ENCODE results near the gene MARF1.
"Not testable (repeated sequence)": the region's sequence is repeated elsewhere in the genome, so short reads cannot be mapped to it uniquely, and the experiment has no call there.

Gene MARF1

DNA sequence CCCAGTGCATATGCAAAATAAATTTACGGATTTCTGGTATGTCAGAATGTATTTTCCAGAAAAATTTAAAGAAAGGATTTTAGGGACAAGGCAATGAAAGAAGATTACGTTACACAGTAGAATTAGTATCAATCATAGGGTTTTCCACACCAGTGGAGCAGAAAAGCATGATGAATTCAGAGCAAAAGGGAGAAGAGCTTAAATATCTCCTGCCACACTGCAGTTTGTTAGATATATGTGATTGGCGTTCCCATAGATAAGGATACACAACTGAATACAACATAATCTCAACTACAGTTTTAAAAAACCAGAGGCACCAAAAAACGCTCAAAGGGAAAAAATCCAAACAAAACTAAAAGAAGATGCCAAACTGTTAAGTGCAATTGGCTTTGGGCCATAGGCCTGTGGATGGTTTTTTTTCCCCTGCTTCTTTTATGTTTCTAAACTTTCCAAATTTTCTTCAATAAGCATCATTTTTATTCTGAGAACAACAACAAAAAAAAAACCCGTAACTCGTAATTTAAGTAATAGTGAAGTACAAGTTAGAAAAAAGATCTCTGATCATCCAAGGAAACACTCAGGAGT is 22.3 kb downstream of the MARF1 start:
- no peak for DNase-seq (ENCODE audit: low read depth)

DNA sequence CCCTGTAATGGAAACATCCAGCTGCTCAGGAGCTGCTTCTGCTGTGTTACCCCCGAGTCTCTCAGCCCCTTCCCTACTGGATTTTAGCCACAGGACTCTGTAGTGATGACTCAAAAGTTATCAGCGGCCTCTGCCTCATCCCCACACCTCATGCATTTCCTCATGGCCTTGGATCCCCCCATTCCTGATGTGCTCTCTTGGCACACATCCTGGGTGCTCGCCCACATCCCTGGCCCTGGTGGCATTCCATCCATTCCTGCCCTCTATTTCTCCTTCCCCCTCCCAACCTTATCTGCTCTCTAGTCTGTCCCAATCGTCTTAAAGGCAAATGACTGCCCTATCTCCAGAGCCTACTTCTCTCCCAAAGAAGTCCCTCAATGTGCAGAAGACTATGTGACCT is 24.6 kb downstream of the MARF1 start:
- no peak for DNase-seq (ENCODE audit: low read depth)

DNA sequence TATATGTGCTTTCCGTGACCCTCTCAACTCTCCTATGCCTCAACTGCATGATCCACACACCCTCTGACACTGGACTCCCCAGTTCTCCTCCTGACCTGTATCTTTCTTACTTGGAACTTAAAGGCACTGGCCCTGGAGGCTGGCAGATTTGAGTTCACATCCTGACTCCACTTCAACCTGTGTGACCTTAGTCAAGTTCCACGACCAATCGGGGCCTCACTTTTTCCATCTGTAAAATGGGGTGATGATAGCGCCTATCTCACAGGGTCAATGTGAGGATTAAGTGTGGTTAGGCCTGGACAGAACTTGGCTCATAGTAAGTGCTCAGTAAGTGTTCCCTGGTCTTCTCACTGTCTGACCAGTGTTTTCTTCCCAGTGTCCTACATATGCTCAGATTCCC is 25.1 kb downstream of the MARF1 start:
- DNase-seq (ENCODE audit: low read depth): no peak

DNA sequence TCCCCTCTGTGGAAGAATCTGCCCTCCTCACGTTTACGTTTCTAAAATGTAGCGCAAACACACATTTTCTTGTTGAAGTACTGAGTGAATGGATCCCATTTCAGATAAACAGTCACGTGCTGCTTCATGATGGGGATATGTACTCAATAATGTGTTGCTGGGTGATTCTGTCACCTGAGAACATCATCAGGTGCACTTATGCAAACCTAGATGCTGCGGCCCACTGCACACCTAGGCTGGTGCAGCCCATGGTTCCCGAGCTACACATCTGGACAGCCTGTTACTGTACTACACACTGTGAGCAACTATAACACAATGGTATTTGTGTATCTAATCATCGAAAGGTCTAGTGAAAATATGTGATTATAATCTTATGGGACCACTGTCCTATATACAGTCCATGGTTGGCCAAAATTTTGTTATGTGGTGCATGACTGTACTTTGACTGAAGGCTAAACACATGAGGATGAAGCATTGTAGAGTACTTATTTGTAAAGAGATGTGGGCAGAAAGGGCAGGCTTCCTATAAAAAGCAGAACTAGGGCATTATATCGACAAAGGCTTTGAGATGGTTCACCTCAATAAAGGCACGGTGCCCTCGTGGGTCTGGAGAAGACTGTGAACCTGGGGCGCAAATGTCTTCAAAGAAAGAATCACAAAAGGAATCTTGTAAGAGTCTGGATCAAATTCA is 26.3 kb downstream of the MARF1 start:
- DNase-seq (ENCODE audit: low read depth): no peak

DNA sequence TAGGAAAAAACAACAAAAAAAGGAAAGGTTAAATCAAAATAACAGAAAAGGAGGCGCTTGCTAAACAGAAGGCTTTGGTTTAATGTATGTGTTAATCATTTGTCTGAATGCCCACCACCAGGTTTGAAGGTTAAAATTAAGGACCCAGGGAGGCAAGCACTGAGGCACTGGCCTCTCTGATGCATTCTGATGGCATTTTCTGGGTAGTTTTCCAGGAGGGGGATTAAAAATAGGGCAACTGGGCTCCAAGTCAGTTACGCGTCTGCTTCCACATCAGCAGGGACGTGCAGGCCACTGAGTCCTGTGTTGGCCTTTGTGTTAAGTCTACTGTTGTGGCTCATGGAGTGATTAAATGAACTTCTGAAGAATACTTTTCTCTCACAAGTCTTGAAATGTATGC is 26.9 kb downstream of the MARF1 start:
- DNase-seq (ENCODE audit: low read depth): no peak

DNA sequence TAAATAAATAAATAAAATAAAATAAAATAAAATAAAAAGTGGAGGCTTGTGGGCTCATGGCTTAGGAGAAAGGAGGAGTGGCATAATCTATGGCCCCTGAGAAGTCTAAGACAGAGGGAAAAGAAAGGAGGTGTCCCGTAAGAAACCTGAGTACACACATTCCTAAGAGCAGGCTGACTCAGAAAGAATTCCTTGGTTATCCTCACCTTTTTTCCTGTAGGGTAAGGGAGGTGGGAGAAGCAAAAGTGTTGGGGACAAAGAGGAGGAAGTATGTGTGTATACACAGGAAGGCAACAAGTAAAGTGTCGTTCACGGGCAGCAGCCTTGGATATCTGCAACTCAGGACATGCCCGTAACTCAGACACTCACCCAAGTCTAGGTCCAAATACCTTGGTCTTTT is 29.3 kb downstream of the MARF1 start:
- no peak for DNase-seq (ENCODE audit: low read depth)

DNA sequence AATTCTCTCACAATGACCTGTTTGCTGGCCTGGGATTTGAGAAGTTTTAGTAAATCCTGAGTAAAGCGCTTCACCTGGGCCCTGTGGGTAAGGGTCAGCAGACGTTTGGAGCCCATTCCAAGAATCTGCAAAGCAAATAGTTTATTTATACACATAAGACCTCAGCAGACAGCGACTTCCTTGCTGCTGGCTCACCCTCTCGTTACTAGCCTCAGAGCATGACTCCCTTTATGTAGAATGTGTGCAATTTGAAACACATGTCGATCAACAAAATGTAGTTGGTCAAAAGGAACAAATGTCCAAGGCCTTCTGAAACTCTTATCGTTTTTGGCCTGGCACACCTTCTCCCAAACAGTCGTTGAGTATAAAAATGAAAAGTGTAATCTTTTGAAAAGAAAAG is 31.3 kb downstream of the MARF1 start:
- no peak for DNase-seq (ENCODE audit: low read depth)

DNA sequence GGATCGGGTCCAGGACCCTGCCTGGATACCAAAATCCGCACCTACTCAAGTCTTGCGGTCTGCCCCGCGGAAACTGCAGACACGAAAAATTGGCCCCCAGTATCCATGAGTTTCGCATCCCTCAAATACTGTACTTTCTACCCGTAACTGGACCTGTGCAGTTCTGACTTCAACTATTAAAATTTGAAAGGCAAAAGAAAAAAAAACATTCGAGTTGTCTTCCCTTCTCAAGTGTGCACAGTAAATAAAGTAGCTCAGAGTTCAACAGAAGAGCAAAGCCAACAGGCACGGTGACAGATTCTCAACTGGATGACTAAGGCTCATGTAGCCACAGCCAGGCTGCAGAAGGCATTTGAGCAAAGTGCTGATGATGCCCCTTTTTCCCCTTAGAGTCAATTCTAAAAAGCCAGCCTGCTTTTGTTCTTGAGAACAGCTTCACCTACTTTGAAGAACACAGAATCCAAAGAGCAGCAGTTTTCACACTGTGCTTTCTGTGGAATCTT is 32.5 kb downstream of the MARF1 start:
- DNase-seq (ENCODE audit: low read depth): peak; percentile 57

DNA sequence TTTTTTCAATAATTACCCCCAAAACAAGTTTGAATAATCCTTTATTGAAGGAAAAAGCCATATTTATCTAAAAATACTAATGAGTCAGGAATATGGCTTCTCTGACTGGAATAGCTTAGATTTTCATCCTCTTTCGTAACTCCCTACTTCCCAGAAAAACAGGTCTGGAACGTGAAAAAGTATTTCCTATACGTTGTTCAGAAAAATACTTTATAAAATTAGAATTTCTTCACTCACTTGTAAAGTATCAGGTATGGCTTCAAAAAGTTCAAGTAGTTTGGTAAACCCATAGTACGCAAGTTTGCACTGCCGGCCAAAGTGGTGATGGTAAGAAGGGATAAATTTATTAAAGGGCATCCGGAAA is 33.7 kb downstream of the MARF1 start:
- no peak for DNase-seq (ENCODE audit: low read depth)

DNA sequence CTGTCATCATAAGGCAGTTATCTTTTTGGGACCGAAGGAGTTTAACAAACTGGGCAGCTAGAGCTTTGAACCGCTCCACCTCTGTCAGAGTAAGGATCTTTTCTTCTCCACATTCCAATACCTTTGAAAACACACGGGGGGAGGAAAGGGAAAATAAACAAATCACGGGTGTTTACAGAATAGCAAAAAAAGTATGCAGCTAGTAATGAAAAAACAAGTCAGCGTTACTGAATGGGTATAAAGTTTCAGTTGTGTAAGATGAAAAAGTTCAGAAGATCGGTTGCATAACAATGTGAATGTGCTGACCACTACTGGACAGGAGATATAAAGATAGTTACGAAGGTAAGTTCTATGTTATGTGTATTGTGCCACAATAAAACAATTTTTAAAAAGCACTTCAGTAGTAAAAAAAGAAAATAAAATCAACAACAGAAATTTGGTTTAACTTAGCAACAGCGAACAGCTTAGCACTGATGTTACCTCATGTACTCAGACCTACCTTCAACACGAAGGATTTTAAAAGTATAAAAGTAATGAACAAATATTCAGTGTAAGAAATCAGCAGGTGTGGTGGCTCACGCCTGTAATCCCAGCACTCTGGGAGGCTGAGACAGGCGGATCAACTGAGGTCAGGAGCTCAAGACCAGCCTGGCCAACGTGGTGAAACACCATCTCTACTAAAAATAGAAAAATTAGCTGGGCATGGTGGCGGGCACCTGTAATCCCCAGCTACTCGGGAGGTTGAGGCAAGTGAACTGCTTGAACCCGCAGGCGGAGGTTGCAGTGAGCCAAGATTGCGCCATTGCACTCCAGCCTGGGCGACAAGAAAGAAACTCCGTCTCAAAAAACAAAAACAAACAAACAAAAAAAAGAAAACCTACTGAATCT is 34.3 kb downstream of the MARF1 start:
- DNase-seq (ENCODE audit: low read depth): no peak

DNA sequence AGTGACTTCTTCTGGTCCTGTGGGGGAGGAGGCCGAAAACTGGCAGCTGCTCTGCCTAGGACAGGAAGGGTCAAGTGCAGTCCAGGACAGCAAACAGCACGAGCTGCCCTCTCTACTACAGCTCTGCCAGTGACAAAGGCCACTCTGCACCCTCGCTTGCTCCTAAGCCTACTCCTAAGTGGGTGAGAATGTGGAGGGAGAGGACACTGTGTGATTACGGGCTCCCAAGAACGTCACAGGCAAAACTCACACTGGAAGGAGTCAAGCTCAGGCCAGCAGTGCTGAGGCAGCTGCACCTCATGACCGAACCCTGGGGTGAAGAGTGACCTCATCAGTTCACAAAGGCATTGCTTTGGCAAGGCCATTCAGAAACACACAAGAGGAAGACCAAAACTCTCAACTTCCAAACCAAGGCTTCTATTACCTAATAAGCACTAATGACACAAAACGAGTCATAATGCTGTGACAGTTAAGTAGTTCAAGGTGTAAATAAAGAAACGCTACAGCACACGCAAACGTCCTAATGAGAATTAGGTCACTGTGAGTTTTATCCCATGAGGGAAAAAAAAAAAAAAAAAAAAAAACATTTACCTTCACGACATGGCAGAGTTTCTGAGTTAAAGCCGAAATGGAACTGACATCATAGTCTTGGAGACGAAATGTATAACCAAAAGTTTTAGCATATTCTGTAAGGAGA is 35.1 kb downstream of the MARF1 start:
- DNase-seq (ENCODE audit: low read depth): peak; percentile 74

DNA sequence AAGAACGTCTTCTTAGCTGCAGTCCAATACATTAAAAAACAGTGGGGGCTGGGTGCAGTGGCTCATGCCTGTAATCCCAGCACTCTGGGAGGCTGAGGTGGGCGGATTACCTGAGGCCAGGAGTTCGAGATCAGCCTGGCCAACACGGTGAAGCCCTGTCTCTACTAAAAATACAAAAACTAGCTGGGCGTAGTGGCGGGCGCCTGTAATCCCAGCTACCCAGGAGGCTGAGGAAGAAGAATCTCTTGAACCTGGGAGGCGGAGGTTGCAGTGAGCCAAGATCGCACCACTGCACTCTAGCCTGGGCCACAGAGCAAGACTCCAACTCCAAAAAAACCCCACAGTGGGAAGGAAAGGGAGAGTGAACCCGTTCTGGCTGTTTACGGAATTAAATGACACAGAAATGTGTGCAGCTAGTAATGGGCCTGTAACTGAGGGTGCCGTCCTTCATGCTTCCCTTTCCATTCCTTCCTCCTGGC is 35.7 kb downstream of the MARF1 start:
- not testable (repeated sequence) for DNase-seq (ENCODE audit: low read depth)

DNA sequence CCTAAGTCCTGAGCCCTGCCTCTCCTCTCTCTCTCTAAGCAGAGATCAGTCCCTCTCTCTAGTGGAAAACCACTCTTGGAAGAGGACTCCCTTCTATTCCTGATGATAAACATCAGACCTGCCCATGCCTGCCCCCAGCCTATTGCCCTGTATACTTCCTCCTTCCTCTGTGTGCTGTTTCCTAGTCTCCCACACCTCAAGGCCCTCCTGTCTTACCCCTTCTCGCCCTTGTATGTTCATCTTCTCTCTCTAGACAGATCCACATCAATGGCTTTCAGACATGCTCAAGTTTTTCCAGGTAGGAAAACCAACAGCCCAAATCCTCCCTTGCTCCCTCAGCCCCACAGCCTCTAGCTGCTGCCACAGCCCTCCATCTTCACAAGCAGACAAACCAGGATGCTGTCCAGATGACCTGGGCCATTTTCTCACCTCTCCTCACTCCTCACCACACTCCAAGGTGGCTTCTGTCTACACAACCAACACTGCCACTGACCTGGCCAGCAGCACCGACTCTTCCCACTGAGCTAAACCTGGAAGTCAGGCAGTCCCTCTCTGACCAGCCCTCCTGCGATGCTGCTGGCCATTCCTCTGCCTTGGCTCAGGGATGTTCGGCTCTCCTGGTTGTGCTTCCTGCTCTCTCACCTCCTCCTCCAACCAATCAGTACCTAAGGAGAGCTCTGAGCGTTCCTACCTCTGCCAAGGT is 36.3 kb downstream of the MARF1 start:
- DNase-seq (ENCODE audit: low read depth): no peak

DNA sequence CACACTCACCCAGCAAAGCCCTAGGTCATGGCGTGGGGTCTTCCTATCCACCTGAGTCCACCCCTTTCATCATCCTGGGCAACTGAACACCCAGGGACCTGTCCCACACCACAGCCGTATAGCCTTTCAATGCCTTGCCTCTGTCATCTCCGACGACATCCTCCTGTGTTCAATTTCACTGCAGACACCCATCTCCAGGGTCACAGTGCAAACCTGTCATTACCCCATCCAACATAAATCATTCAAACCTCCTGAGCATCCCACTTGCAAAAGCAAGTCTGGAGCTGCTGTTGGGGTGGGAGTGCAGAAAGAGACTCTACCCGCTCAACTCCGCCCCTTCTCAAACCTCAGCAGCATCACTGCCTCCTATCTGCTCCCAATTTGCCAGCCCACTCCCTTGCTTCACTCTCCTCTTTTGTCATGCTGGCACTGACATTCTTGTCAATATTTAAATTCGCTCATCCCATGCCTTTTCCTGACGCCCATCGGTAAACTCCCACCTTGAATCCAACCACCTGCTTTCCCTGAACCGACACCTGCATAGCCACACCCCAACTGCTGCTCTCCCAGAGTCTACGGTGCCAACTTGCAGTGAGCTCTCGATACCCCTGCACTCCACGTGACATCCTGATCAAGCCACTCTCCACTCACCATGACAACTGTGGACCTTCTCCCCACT is 37.0 kb downstream of the MARF1 start:
- no peak for DNase-seq (ENCODE audit: low read depth)

DNA sequence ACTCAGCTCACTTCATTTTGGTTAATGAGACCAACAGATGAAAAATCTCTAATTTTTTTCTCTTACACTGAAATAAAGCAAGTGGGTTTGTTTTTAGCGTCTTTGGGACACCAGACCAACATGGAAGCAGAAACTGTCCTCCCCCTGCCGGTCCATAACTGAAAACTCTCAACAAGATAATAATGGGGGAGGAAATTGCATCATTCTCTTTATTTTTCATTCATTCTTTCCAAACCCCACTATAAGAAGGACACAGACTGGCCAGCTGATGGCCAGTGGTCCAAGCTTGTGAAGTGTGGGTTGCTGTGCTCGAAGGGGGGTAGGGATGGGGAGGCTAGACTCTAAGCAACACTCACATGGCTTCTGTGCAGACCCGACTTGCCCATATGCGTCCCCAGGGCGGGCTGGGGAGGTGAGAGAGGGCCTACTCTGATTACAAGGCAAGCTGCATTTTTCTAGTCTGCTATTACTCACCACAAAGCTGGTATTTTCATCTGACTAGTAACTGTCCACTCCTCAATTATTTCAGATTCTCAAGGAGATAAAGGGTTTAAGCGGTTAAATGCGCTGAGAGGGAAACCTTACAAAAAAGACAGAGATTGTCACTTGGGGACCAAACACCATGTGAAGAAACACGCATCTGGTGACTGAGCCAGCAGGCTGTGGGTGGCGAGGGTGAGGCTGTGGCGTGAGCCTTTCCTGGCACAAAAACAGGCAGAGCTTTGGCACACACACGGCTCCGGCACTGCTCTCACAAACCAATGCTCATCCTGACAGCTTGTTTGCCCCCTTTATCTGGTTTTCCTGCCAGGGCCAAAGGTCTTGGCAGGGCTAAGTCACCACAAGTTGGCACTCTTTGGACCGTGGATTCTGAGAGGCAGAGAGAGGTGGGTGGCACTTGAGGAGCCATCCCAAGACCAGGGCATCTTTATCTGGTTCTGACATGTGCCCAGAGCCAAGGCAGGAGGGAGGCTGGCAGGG is 38.2 kb downstream of the MARF1 start:
- no peak for DNase-seq (ENCODE audit: low read depth)

DNA sequence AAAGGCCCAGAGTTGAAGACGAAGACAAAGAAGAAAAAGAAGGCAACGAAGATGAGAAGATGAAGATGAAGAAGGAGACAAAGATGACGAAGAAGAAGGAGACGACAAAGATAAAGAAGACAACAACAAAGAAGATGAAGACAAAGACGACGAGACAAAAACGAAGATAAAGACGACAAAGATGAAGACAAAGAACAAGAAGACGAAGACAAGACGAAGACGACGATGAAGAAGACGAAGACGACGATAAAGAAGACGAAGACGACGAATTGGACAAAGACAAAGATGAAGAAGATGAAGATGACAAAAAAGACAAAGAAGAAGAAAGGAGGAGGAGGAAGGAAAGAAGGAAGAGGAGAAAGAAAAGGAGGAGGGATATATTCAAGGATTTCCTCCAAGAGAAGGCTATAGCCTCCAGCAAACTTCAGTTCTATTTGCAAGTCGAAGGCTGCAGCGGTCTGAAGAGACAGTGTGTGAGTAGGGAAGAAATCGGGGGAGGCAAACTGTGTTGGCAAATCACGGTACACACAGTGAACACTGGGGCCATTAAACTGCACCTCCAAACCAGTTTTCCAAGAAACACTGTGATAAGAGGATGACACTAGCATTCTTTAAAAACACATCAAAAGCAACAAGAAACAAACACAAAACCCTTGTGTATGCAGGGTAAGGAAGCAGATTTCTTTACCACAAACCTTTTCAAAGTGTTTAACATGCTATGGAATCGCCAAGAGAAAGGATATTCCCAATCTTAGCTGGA is 40.5 kb downstream of the MARF1 start:
- no peak for DNase-seq (ENCODE audit: low read depth)

DNA sequence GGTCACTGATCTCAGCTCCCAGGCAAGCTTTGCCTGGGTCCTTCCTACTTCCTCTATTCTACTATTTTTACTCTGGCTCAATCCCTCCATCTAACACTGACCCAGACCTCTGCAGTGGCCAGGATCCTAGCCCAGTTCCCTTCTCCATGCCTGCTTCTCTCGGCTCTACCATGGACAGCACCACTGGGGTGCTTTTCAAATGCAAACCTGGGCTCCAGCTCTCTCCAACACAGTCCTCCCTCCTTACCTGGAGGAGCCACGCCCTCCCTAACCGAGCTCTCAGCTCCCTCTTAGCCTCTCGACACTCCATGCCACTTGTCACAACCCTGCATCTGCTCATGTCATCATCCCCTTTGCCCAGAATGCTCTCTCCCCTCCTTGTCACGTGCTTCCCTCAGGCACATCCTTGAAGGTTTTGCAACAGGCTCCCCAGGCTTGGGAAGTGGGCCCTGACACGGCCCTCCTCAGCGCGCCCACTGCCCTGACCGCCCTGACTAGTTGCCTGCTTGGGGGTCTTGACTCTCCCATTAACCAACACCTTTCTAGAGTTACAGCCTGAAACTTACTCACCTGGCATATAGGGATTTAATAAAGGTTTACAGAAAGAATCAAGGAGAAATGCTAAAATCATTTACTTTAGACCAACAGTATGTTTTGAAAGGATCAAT is 41.6 kb downstream of the MARF1 start:
- no peak for DNase-seq (ENCODE audit: low read depth)

DNA sequence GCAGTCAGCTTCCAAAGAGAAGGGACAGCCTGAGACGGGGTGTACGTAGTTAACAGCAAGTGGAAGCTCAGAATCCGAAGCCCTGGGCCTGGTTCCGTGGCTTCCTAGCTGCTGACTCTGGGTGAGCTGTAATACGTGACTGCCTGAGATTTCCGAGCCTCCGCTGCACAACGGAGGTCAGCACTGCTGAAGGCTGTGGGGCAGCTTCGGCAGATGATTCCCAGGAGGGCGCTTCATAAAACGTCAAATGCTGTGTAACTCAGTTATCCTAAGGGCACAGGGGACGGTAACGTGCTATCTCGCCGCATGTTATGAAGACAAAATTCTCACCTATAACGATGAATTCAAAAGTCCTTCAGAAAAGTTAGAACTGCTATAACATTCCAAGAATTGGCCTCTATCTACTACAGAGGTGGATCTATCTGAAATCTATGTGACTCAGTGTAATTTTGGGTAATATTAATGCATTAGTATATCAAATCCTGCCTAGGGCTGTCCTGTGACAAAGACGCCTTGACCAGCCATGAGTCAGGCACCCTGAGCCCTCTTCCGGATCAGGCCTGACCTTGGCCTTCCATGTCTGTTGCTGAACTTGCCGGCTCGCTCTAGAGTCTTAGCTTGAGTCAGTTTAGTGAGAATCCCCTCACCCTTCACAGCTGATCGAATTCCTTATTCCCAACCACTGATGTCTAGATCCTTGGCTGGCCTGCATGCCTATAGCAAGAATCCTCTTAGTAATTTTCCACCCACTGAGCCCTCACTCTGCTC is 43.5 kb downstream of the MARF1 start:
- DNase-seq (ENCODE audit: low read depth): no peak
